ENCODE results near the gene PCDHB9. TPM values are rescaled to one million over a fixed set of nuclear protein-coding genes. Genes with fewer than 3 reads are reported as not detected.
"Not testable (repeated sequence)": the region's sequence is repeated elsewhere in the genome, so short reads cannot be mapped to it uniquely, and the experiment has no call there.

Gene PCDHB9
- total RNA-seq, 1 donor from 2014 or later, result 1.3 TPM

- intact Hi-C loops (cut with DNase I); DNase-seq (ENCODE audit: low spot score): not testable (repeated sequence)
Measured at GRCh38 chr5:141184117-141184855, 2.7 kb upstream of the PCDHB9 start.

GRCh38 chr5:141188682-141189081 lies 1.7 kb downstream of the PCDHB9 start:
- intact Hi-C loops (cut with DNase I); DNase-seq (ENCODE audit: low spot score): not testable (repeated sequence)

- intact Hi-C loops (cut with DNase I); DNase-seq (ENCODE audit: low spot score): not testable (repeated sequence)
Measured at GRCh38 chr5:141189131-141189530, 2.2 kb downstream of the PCDHB9 start.

- DNase-seq (ENCODE audit: low spot score), result no peak
- intact Hi-C loops (cut with DNase I), result no loop called here
Measured at GRCh38 chr5:141192110-141192725, 5.3 kb downstream of the PCDHB9 start, which contains the start of gene PCDHB10. Gene PCDHB10, plus strand, starts transcription at chr5:141192353. Its CDS starts 200 bp downstream, at chr5:141192553.

DNA sequence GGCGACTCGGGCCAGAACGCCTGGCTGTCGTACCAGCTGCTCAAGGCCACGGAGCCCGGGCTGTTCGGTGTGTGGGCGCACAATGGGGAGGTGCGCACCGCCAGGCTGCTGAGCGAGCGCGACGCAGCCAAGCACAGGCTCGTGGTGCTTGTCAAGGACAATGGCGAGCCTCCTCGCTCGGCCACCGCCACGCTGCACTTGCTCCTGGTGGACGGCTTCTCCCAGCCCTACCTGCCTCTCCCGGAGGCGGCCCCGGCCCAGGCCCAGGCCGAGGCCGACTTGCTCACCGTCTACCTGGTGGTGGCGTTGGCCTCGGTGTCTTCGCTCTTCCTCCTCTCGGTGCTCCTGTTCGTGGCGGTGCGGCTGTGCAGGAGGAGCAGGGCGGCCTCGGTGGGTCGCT lies 7.4 kb downstream of the PCDHB9 start:
- DNase-seq (ENCODE audit: low spot score); intact Hi-C loops (cut with DNase I): not testable (repeated sequence)

GRCh38 chr5:141196363-141196762 lies 9.4 kb downstream of the PCDHB9 start:
- no peak for DNase-seq (ENCODE audit: low spot score)
- intact Hi-C loops (cut with DNase I), result no loop called here

- intact Hi-C loops (cut with DNase I), result no loop called here
- no peak for DNase-seq (ENCODE audit: low spot score)
Measured at GRCh38 chr5:141199359-141200235, 12.6 kb downstream of the PCDHB9 start, which contains the start of gene PCDHB11. Gene PCDHB11, plus strand, starts transcription at chr5:141199627. Its CDS starts 148 bp downstream, at chr5:141199775.

DNA sequence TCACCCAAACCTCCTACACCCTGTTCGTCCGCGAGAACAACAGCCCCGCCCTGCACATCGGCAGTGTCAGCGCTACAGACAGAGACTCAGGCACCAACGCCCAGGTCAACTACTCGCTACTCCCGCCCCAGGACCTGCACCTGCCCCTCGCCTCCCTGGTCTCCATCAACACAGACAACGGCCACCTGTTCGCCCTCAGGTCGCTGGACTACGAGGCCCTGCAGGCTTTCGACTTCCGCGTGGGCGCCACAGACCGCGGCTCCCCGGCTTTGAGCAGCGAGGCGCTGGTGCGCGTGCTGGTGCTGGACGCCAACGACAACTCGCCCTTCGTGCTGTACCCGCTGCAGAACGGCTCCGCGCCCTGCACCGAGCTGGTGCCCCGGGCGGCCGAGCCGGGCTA lies 14.2 kb downstream of the PCDHB9 start:
- intact Hi-C loops (cut with DNase I); DNase-seq (ENCODE audit: low spot score): not testable (repeated sequence)

DNA sequence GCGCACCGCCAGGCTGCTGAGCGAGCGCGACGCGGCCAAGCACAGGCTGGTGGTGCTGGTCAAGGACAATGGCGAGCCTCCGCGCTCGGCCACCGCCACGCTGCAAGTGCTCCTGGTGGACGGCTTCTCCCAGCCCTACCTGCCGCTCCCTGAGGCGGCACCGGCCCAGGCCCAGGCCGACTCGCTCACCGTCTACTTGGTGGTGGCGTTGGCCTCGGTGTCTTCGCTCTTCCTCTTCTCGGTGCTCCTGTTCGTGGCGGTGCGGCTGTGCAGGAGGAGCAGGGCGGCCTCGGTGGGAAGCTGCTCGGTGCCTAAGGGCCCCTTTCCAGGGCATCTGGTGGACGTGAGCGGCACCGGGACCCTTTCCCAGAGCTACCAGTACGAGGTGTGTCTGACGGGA lies 14.7 kb downstream of the PCDHB9 start:
- DNase-seq (ENCODE audit: low spot score); intact Hi-C loops (cut with DNase I): not testable (repeated sequence)

GRCh38 chr5:141208478-141208877 lies 21.5 kb downstream of the PCDHB9 start, which contains the start of gene PCDHB12:
Gene PCDHB12, plus strand, starts transcription at chr5:141208719. Its CDS starts 189 bp downstream, at chr5:141208908.
- no peak for DNase-seq (ENCODE audit: low spot score)
- intact Hi-C loops (cut with DNase I), result no loop called here

- DNase-seq (ENCODE audit: low spot score); intact Hi-C loops (cut with DNase I): not testable (repeated sequence)
Measured at GRCh38 chr5:141210281-141210680, 23.3 kb downstream of the PCDHB9 start.

GRCh38 chr5:141210849-141211248 lies 23.9 kb downstream of the PCDHB9 start:
- intact Hi-C loops (cut with DNase I); DNase-seq (ENCODE audit: low spot score): not testable (repeated sequence)

GRCh38 chr5:141213656-141214339 lies 26.8 kb downstream of the PCDHB9 start, which contains the start of gene PCDHB13:
Gene PCDHB13, plus strand, starts transcription at chr5:141213919. Its CDS starts 205 bp downstream, at chr5:141214124.
- intact Hi-C loops (cut with DNase I); DNase-seq (ENCODE audit: low spot score): not testable (repeated sequence)

- DNase-seq (ENCODE audit: low spot score); intact Hi-C loops (cut with DNase I): not testable (repeated sequence)
Measured at GRCh38 chr5:141214583-141214982, 27.6 kb downstream of the PCDHB9 start.

- DNase-seq (ENCODE audit: low spot score); intact Hi-C loops (cut with DNase I): not testable (repeated sequence)
Measured at GRCh38 chr5:141215504-141215903, 28.5 kb downstream of the PCDHB9 start.

DNA sequence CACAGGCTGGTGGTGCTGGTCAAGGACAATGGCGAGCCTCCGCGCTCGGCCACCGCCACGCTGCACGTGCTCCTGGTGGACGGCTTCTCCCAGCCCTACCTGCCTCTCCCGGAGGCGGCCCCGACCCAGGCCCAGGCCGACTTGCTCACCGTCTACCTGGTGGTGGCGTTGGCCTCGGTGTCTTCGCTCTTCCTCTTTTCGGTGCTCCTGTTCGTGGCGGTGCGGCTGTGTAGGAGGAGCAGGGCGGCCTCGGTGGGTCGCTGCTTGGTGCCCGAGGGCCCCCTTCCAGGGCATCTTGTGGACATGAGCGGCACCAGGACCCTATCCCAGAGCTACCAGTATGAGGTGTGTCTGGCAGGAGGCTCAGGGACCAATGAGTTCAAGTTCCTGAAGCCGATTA lies 29.1 kb downstream of the PCDHB9 start:
- DNase-seq (ENCODE audit: low spot score); intact Hi-C loops (cut with DNase I): not testable (repeated sequence)

DNA sequence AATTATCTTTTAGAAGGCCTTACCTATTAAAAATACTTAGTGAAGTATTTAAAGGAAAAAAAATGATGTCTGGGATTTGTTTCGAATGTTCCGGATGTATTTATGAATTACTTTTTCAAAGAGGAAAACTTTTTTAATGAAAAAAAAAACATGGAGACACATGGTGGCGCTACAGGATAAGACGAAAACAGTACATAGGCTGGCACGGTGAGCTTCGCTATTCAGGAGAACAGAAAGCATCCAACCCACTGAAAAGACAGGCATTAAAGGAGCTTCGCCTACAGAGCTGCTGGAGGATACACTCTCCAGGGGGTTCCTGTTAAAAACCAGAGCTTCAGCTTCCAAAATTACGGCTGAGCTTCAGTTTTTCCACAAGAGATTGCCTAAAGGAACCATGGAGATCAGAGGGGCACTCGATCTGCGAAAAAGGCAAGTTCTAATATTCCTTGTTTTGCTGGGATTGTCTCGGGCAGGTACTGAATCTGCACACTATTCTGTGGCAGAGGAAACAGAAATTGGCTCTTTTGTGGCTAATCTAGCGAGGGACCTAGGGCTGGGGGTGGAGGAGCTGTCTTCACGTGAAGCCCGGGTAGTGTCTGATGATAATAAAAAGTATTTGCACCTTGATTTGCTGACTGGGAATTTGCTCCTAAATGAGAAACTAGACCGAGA lies 36.3 kb downstream of the PCDHB9 start, which contains the start of gene PCDHB14:
Gene PCDHB14 (plus strand): TSS at position 232 of the 672 bp plus-strand sequence. CDS start 163 bp downstream, at position 395.
- intact Hi-C loops (cut with DNase I), result no loop called here

GRCh38 chr5:141224844-141225243 lies 37.9 kb downstream of the PCDHB9 start:
- intact Hi-C loops (cut with DNase I), result not testable (repeated sequence)

More for the DNA sequence above, 36.3 kb downstream of the PCDHB9 start, which contains the start of gene PCDHB14:
- DNase-seq (ENCODE audit: low spot score), result no peak

More at GRCh38 chr5:141224844-141225243, 37.9 kb downstream of the PCDHB9 start:
- DNase-seq (ENCODE audit: low spot score), result not testable (repeated sequence)

All from cardiac septum (tissue), 1 donor.